Measurements from ENCODE around the gene CCNB2.
"Not testable (repeated sequence)": the region's sequence is repeated elsewhere in the genome, so short reads cannot be mapped to it uniquely, and the experiment has no call there.

The CCNB2 gene

DNA sequence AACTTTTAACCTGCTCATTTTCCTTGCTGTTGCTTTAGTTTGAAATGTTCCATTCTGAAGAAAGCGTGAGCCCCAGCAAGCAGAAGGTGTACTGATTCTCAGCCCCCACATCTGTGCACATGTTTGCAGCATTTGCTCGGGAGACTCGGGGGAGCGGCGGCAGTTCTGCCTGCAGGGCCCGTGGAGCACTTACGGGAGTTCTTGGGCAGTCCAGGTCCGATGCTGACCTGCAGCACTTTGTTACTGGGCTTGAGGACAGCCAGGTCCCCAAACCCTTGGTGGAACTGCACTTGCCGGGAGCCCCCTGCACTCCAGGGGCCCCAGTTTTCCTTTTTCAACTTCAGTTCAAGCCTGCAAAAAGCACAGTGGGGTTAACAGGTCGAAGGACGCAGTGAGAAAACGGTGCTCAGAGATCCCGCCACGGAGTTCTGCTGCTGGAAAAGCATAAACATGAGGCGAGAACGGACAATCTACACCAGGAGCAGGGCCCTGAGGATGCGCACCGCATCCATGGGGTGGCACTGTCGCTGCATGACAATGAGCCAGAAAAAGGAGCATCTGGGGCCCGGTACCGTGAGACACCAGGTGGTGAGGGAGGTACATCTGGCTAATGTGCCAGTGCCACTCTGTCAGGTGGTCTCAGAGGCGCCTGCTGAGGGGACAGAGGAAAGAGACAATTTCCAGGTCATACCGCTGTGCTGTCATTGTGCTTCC lies 56.1 kb downstream of the CCNB2 start:
- in situ Hi-C loops (cut with MboI; ENCODE audit: low pct_unique_long_range_greater_than_20kb, low sequenced_read_pairs), result no loop called here
- DNase-seq, result peak; percentile 20

DNA sequence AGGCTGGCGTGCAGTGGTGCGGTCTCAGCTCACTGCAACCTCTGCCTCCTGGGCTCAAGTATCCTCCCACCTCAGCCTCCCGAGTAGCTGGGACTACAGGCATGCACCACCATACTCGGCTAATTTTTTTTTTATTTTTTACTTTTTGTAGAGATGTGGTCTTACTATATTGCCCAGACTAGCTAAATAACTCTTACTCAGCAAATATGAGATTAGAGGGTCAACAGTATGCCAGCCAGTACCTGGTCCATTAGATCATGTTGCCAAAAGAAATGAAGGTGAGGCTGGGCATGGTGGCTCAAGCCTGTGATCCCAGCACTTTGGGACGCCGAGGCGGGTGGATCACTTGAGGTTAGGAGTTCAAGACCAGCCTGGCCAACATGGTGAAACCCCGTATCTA lies 57.1 kb downstream of the CCNB2 start:
- DNase-seq; in situ Hi-C loops (cut with MboI; ENCODE audit: low pct_unique_long_range_greater_than_20kb, low sequenced_read_pairs): not testable (repeated sequence)

DNA sequence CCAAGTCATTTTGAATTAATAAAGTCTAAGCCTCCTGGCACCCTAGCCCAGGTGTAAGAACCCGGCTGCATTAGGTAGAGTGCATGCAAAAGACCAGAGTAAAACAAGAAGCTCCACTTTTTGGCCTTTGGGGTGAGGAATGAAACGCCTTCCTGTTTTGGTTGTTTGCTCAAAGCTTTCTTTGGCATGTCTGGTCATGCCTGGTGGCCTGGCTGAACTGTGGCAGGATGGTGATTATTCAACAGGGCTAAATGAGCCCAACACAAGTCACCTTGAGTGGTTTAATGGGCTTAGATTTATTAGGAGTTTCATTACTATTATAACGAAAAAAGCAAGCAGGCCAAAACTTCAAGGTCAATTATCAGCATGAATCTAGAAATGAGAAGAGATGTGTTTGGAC lies 60.8 kb downstream of the CCNB2 start:
- peak; percentile 65 for DNase-seq

DNA sequence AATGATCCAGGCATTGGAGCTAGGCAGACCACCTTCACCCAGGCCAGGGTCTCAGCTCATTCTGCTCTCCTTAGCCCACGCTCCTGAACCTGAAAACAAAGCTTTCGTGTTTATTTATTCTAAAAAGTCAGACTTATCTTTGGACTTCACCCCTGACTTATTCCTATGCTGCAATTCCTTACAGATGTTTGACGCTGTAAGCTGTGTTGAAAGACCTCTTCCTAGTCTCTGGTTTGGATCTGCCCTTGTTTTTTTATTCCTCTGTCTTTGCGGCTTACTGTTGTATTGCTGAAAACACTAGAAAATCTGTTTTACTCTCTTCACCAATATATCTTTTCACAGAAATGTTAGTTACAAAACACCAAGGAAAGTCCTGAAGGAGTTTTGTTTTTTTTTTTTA lies 61.2 kb downstream of the CCNB2 start:
- in situ Hi-C loops (cut with MboI; ENCODE audit: low pct_unique_long_range_greater_than_20kb, low sequenced_read_pairs), result no loop called here
- DNase-seq, result no peak

More for the DNA sequence above, 60.8 kb downstream of the CCNB2 start:
- in situ Hi-C loops (cut with MboI; ENCODE audit: low pct_unique_long_range_greater_than_20kb, low sequenced_read_pairs), result no loop called here

DNA sequence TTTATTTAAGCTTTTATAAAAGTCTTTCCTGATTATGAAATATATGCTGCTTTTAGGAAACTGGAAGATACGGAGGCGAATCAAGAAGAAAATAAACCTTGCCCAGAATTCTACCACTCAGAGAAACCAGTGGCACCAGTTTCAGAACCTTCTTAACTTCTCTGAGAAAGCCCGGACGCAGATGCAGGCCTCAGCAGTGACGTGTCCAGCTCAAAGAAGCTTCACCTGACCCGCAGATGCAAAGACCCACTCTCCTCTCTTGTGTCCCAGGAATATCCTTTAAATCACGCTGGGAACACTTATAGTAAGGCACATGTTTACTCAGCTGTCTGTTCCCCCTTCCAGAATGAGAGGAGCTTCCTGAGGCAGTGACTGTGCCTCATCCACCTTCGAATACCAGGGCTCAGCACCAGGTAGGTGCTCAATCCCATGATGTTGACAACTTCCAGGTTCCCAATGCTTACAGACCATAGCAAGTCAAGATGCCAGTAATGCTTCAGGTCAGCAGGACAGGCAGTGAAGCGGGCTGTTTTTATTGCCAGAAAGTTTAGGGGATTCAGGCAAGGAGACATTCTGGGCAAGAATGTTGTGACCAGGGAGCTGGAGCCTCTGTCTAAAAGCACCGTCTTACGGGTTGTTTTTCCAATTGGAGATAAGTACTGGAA lies 61.8 kb downstream of the CCNB2 start:
- no peak for DNase-seq

DNA sequence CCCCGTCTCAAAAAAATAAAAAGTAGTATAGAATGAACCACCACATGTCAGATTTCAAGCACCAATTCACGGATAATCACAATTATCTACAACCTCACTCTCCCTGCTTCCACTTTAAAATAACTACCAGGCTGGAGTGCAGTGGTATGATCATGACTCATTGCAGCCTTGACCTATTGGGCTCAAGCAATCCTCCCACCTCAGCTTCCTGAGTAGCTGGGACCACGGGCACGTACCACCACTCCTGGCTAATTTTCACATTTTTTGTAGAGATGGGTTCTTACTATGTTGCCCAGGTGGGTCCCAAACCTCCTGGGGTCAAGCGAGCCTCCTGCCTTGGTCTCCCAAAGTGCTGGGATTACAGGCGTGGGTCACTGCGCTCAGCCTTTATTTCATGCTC lies 63.6 kb downstream of the CCNB2 start:
- in situ Hi-C loops (cut with MboI; ENCODE audit: low pct_unique_long_range_greater_than_20kb, low sequenced_read_pairs), result no loop called here
- DNase-seq, result no peak

More for the DNA sequence above, 61.8 kb downstream of the CCNB2 start:
- in situ Hi-C loops (cut with MboI; ENCODE audit: low pct_unique_long_range_greater_than_20kb, low sequenced_read_pairs), result no loop called here

DNA sequence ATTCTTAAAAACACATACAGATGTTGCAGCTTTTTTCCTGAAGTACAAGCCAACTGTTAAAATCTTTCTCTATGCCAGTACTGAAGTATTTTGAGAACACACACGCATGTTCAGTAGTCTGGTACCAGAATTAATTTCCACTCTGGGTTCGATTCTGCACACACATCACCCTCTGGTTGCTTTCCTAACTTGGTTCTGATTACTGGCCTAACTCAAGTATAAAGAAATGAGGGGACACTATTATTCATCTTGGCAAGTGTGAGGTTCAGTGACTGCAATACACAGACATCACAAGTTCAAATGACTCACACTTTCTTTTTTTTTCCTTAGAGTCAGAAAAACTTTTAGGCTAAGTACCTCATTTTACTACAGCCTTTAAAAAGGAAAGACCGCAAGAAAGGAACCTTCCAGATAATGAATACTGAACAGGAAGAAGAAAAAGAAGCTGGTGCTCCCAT lies 64.3 kb downstream of the CCNB2 start:
- in situ Hi-C loops (cut with MboI; ENCODE audit: low pct_unique_long_range_greater_than_20kb, low sequenced_read_pairs), result no loop called here
- no peak for DNase-seq

DNA sequence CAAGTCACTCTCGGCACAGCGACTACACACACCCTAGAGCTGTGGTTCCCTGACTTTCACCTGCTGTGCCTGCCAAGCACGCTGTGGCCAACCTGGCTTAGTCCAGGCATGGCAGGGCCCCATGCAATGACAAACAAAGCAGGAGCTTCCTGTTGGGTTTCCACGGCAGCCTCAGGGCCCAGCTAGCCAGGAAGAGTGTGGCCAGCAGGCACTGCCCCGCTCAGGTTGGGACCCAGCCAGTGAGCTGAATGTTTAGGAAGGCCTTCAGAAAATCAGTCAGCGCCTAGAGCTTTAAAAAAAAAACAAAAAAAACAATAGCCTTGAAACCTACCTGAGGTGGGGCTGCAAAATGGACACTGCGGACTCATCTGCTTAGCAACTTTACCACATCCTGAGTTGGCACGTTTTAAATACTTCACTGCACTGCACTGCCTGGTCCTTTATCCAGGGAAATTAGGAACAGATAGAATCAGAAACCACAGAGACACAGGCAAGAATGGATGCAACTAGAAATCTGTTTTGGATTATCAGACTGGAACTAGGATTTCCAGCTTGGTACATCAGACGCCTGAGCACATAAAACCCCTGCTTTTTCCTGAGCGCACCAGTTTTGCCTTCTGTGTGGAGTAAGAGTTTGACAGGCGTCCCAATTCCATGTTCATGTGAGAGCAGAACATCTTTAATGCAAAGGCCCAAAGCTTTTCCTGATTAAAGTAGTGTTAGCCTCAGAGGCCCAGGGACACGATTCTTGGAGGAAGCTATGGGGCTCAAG lies 65.5 kb downstream of the CCNB2 start:
- DNase-seq, result peak; percentile 14
- in situ Hi-C loops (cut with MboI; ENCODE audit: low pct_unique_long_range_greater_than_20kb, low sequenced_read_pairs), result no loop called here

DNA sequence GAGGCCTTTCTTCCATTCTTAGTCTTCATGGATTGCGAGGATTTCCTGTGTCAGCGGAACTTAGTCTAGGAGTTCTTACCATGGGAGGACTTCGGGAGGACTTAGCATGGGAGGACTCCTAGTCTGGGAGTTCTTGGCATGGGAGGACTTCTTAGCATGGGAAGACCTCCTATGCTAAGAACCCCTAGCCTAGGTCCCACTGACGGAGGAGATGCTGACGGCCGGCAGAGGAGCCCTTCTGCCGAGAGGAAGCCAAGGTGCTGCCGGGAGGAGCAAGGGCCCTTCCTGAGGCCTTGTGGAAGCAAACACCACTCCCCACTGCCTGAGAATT lies 66.1 kb downstream of the CCNB2 start:
- in situ Hi-C loops (cut with MboI; ENCODE audit: low pct_unique_long_range_greater_than_20kb, low sequenced_read_pairs), result no loop called here
- no peak for DNase-seq

DNA sequence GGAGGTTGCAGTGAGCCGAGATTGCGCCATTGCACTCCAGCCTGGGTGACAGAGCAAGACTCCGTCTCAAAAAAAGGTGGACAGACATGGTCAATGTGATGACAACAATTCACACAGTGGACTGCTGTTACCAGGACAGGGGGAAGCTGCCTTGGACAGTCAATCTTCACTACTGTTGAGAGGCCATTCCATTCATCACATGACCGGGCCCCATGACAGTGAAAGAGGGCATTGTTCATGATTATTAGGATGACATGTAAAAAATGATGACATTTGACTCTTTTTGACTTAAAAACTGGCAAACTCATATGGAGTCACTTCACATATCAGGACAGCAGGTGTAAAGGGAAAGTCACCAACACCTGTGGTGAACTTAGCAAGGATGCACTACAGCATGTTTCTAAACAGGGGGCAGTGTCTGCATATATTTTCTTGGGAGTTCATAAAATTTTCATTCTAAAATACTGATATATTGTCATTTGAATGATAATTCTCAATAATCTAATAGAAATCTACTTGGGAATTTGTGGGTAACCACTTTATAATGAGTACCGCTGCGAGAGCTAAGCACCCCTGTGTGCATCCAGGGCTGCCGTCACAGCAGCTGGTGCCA lies 67.4 kb downstream of the CCNB2 start:
- in situ Hi-C loops (cut with MboI; ENCODE audit: low pct_unique_long_range_greater_than_20kb, low sequenced_read_pairs), result no loop called here
- DNase-seq, result no peak

DNA sequence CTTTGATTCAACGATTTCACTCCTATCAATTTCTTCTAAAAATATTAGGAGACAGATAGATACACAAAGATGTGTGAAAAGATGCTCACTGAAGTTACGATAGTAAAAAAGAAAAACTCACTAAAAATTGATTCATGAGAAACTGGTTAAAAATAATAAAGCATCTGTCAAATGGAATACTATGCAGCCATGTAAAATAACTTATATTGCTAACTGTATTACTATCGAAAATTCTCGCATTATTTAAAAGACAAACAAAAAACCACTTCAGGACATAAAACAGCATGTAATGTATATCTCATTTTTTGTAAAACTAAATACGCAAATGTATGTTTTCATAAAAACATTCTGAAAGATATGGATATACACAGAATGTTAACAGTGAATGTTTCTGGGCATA lies 68.2 kb downstream of the CCNB2 start:
- no peak for DNase-seq
- in situ Hi-C loops (cut with MboI; ENCODE audit: low pct_unique_long_range_greater_than_20kb, low sequenced_read_pairs), result no loop called here

DNA sequence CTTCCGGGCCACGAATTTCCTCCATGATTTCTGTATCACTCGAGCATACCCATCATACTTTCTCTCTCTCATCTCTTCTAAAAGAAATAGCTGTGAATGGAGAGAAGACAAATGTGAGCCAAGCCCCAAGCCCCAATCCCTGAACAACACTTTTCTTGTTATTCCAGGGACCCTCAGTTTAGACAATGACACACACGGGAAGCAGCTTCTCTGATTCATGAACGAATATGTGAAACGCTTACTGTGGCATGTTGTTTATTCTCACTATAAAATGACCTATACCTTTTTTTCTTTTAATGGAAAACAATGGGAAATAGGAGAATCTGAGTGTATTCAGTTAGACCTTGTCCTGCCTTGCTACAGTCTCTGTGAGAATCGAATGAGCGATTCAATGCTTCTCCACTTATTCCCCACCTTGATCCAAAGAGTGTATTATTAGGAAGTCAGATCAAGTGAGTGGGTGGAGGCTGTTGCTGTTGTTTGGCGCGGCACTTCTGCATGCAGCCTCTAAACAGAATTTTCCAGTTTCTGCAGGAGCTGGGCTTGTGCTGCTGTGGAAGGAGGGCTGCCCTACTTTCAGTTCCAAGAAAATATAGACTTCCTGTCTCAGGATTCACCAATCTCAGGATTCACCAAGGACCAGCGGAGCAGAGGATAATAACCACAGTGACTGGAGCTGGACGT lies 69.3 kb downstream of the CCNB2 start:
- in situ Hi-C loops (cut with MboI; ENCODE audit: low pct_unique_long_range_greater_than_20kb, low sequenced_read_pairs), result no loop called here
- DNase-seq, result no peak
